HG03196 (cell line): Measurements from ENCODE around the gene SMIM41.

Source experiments
- ATAC-seq: cut with Tn5 transposase; IDR thresholded peaks from one replicate; pipeline ENCODE4 v1.9.1; 2021; ENCODE audit not compliant: unreplicated experiment

Gene SMIM41

GRCh38 chr12:52063082-52063924 lies 16.2 kb upstream of the SMIM41 start:
- ATAC-seq = no peak

- no peak for ATAC-seq
These were observed 15.4 kb upstream of the SMIM41 start for GRCh38 chr12:52063981-52064649.

GRCh38 chr12:52066346-52067080 lies 13.0 kb upstream of the SMIM41 start:
- no peak for ATAC-seq

GRCh38 chr12:52067081-52067374 lies 12.5 kb upstream of the SMIM41 start:
- ATAC-seq = no peak

GRCh38 chr12:52069327-52070184 lies 9.9 kb upstream of the SMIM41 start, which contains the start of gene ATG101:
ATG101 (plus strand) TSS chr12:52069978; CDS start chr12:52073651, 3,673 bp downstream.
- ATAC-seq = peak; percentile 89

GRCh38 chr12:52070185-52070925 lies 9.1 kb upstream of the SMIM41 start:
- ATAC-seq = peak; percentile 4

- ATAC-seq = no peak
These were observed 5.7 kb upstream of the SMIM41 start for GRCh38 chr12:52073531-52074381.

GRCh38 chr12:52074971-52075724 lies 4.4 kb upstream of the SMIM41 start:
- no peak for ATAC-seq

- ATAC-seq = no peak
These were observed 2.7 kb upstream of the SMIM41 start for GRCh38 chr12:52076811-52077210.

- no peak for ATAC-seq
These were observed 1.2 kb upstream of the SMIM41 start for GRCh38 chr12:52078276-52078675.

GRCh38 chr12:52080403-52081251 lies 1.1 kb downstream of the SMIM41 start:
- ATAC-seq = no peak

GRCh38 chr12:52081263-52081733 lies 1.8 kb downstream of the SMIM41 start:
- peak; percentile 56 for ATAC-seq

- no peak for ATAC-seq
These were observed 2.6 kb downstream of the SMIM41 start for GRCh38 chr12:52082026-52082668.

- ATAC-seq = no peak
These were observed 3.1 kb downstream of the SMIM41 start for GRCh38 chr12:52082669-52082987.

GRCh38 chr12:52082988-52083637 lies 3.6 kb downstream of the SMIM41 start:
- no peak for ATAC-seq

- ATAC-seq = no peak
These were observed 4.1 kb downstream of the SMIM41 start for GRCh38 chr12:52083638-52083996.
